SK-N-MC (cell line): ENCODE results near the gene OSGIN1.

Experiments
- EZH2 ChIP-seq: fragments of 200-600 bp; sonication (generic); IDR thresholded peaks from one replicate; pipeline ENCODE4 v1.6.1; 2017; ENCODE audit warnings: antibody characterized with exemption
- POLR2AphosphoS5 ChIP-seq: IDR thresholded peaks from 2 replicates; pipeline ENCODE4 v1.6.1; 2012; ENCODE audit warnings: mild to moderate bottlenecking, low read depth, low read length, borderline replicate concordance

DNA sequence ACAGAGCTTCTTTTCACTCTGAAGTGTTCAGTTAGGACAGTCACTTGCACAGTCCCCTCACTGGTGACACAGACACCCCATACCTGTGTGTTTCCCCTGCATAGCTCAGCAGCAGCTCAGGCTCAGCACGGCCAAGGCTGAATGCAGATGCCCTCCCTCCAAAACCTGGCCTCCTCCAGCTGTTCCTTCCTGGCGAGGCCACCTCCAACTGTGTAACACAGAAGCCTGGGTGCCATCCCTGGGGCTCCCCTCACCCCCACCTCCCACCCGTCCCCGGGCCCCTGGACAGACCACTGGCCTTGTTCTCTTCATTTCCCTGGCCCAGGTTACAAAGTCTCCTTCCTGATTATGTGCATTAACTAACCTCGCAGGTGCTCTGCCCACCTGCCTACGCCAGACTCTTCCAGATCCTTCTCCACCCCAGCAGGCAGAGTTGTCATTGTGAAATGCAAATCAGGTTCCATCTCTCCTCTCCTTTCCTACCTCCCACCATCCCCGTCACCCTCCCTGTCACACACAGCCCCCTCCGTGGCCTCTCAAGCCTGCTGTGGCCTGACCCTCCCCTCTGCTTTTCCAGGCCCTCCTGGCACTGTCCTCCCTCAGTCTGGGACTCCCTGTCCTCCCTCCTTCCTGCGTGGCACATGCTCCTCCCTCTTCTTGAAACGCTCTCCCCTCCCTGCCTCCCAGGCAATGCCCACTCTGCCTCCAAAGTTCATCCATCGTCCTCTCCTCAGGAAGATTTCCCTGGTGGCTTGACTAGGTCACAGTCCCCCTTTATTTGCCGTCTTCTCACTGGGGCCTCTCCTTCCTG is 27.7 kb upstream of the OSGIN1 start:
- TF ChIP-seq EZH2 (no peak), POLR2AphosphoS5 (no peak)
